HCT116 (cell line): ENCODE data around the gene GORASP1. TPM values are rescaled to one million over a fixed set of nuclear protein-coding genes. Genes with fewer than 3 reads are reported as not detected.

Experiments used
- ATAC-seq: fragments of 200-7000 bp; cut with Tn5 transposase; 2 replicates; pipeline ENCODE4 v1.9.1; 2020; ENCODE audit warnings: mild to moderate bottlenecking, moderate library complexity
- BruUV-seq: library from RNA; stranded (reverse); fragments of 400-500 nt; replicated peaks from 2 replicates; lab custom pipeline; 2021; lab: Mats Ljungman, UMichigan
- CTCF ChIA-PET: fragments of 300-600 bp; sonication (Branson Sonifier 250); formaldehyde crosslinking; loops from one replicate; lab custom pipeline; 2021; ENCODE audit warnings: antibody characterized with exemption; lab: Charles Lee
- POLR2A ChIA-PET: fragments of 300-600, 350-600 bp; sonication (Branson Sonifier 250); formaldehyde crosslinking; loops from one replicate; lab custom pipeline; 2021; ENCODE audit warnings: antibody characterized with exemption; lab: Charles Lee
- RAD21 ChIA-PET, 2 experiments: fragments of 300-600 bp; sonication (Branson Sonifier 250); formaldehyde crosslinking; loops; one replicate each; lab custom pipeline; 2023; ENCODE audit warnings: low total read pairs in 2 of 2; ENCODE audit not compliant: uncharacterized antibody in 2 of 2, unreplicated experiment in 2 of 2, low non-redundant PET in 1 of 2; lab: Charles Lee
- DNase-seq: peaks from one replicate; pipeline ENCODE4 v3.0.0-alpha.2; 2010; ENCODE audit warnings: low read depth, low spot score
- H2AFZ ChIP-seq: fragments of 200-600 bp; shearing (Covaris generic), sonication (generic); 2 replicates; pipeline ENCODE4 v1.6.1; 2017; ENCODE audit warnings: low read depth, mixed run types, mixed read lengths, antibody characterized with exemption, low read length; ENCODE audit not compliant: poor library complexity, severe bottlenecking
- H3K27ac ChIP-seq: 2 replicates; pipeline ENCODE4 v1.5.1; 2012; ENCODE audit warnings: low read depth, low read length
- H3K27me3 ChIP-seq: fragments of 200-600 bp; sonication (generic); 2 replicates; pipeline ENCODE4 v1.6.1; 2016; ENCODE audit warnings: mixed run types, low read length, mixed read lengths; ENCODE audit not compliant: insufficient read depth
- H3K36me3 ChIP-seq, 2 experiments: fragments of 200-500 bp in 1 of 2; fragments of 200-600 bp in 1 of 2; sonication (Bioruptor generic) in 1 of 2; sonication (generic) in 1 of 2; 2 replicates each; pipeline versions ENCODE4 v1.5.1 to v1.6.1; 2014 to 2016; ENCODE audit warnings: low read length in 2 of 2, inconsistent platforms in 1 of 2, mixed read lengths in 1 of 2, mixed run types in 1 of 2; ENCODE audit not compliant: insufficient read depth in 2 of 2, control insufficient read depth in 1 of 2
- H3K4me1 ChIP-seq, 2 experiments: fragments of 200-600 bp in 1 of 2; sonication (generic) in 1 of 2; 2 replicates each; pipeline versions ENCODE4 v1.5.1 to v1.6.1; 2012 to 2017; ENCODE audit warnings: low read length in 2 of 2, inconsistent platforms in 1 of 2, mild to moderate bottlenecking in 1 of 2, mixed read lengths in 1 of 2, mixed run types in 1 of 2, moderate library complexity in 1 of 2; ENCODE audit not compliant: insufficient read depth in 2 of 2, control insufficient read depth in 1 of 2
- H3K4me2 ChIP-seq: fragments of 200-600 bp; sonication (generic); 2 replicates; pipeline ENCODE4 v1.6.1; 2017; ENCODE audit warnings: mixed run types, low read length, mixed read lengths
- H3K4me3 ChIP-seq, 2 experiments: fragments of 200-600 bp in 1 of 2; sonication (generic) in 1 of 2; replicated peaks in 1 of 2; 2 replicates each; pipeline ENCODE4 v1.5.1; 2011 to 2016; ENCODE audit warnings: low read length in 2 of 2, control low read depth in 1 of 2, low read depth in 1 of 2, mild to moderate bottlenecking in 1 of 2, mixed read lengths in 1 of 2, mixed run types in 1 of 2
- H3K79me2 ChIP-seq: fragments of 200-600 bp; sonication (generic); 2 replicates; pipeline ENCODE4 v1.6.1; 2017; ENCODE audit warnings: mild to moderate bottlenecking, mixed run types, low read length, moderate library complexity, mixed read lengths; ENCODE audit not compliant: insufficient read depth
- H3K9ac ChIP-seq: fragments of 200-600 bp; sonication (generic); 2 replicates; pipeline ENCODE4 v1.6.1; 2016; ENCODE audit warnings: low read length, mixed read lengths
- H3K9me2 ChIP-seq: fragments of 200-600 bp; sonication (generic), shearing (Covaris generic); 2 replicates; pipeline ENCODE4 v1.6.1; 2017; ENCODE audit warnings: mixed run types, mild to moderate bottlenecking, moderate library complexity; ENCODE audit not compliant: insufficient read depth
- H3K9me3 ChIP-seq, 2 experiments: fragments of 200-500 bp in 1 of 2; fragments of 200-600 bp in 1 of 2; sonication (Bioruptor generic) in 1 of 2; sonication (generic) in 1 of 2; 2 replicates each; pipeline ENCODE4 v1.6.1; 2014 to 2017; ENCODE audit warnings: low read length in 2 of 2, mixed read lengths in 2 of 2, inconsistent platforms in 1 of 2, low read depth in 1 of 2, mild to moderate bottlenecking in 1 of 2, mixed run types in 1 of 2, moderate library complexity in 1 of 2; ENCODE audit not compliant: control insufficient read depth in 1 of 2, insufficient read depth in 1 of 2
- H4K20me1 ChIP-seq: fragments of 200-600 bp; sonication (generic), shearing (Covaris generic); 2 replicates; pipeline ENCODE4 v1.6.1; 2017; ENCODE audit warnings: mixed run types, mild to moderate bottlenecking, moderate library complexity; ENCODE audit not compliant: insufficient read depth
- ATF3 ChIP-seq: IDR thresholded peaks from 2 replicates; pipeline ENCODE4 v1.6.1; 2012
- CEBPB ChIP-seq: IDR thresholded peaks from 2 replicates; pipeline ENCODE4 v1.6.1; 2012; ENCODE audit warnings: low read depth
- CTCF ChIP-seq, 3 experiments: fragments of 200-600 bp in 1 of 3; sonication (generic) in 1 of 3; IDR thresholded peaks in 2 of 3; conservative IDR thresholded peaks in 1 of 3; 2 replicates each; pipeline ENCODE4 v1.5.1; 2012 to 2017; ENCODE audit warnings: low read depth in 2 of 3, low read length in 2 of 3, antibody characterized with exemption in 1 of 3, borderline replicate concordance in 1 of 3, control low read depth in 1 of 3, mild to moderate bottlenecking in 1 of 3, mixed read lengths in 1 of 3, mixed run types in 1 of 3, moderate library complexity in 1 of 3; ENCODE audit not compliant: insufficient read depth in 1 of 3
- EGR1 ChIP-seq: IDR thresholded peaks from 2 replicates; pipeline ENCODE4 v1.6.1; 2012; ENCODE audit warnings: low read depth
- ELF1 ChIP-seq: IDR thresholded peaks from 2 replicates; pipeline ENCODE4 v1.6.1; 2012; ENCODE audit warnings: low read depth, borderline replicate concordance
- EZH2 ChIP-seq: fragments of 200-600 bp; sonication (generic); IDR thresholded peaks from 2 replicates; pipeline ENCODE4 v1.6.1; 2017; ENCODE audit warnings: antibody characterized with exemption, mixed run types
- EZH2phosphoT487 ChIP-seq: fragments of 200-600 bp; IDR thresholded peaks from 2 replicates; pipeline ENCODE4 v1.6.1; 2018; ENCODE audit warnings: antibody characterized with exemption, borderline replicate concordance
- FOSL1 ChIP-seq: IDR thresholded peaks from 2 replicates; pipeline ENCODE4 v1.6.1; 2012; ENCODE audit warnings: low read depth
- MAX ChIP-seq: IDR thresholded peaks from 2 replicates; pipeline ENCODE4 v1.6.1; 2012
- POLR2A ChIP-seq: IDR thresholded peaks from 2 replicates; pipeline ENCODE4 v1.7.0; 2011; ENCODE audit warnings: borderline replicate concordance; ENCODE audit not compliant: insufficient read depth, insufficient read length; ENCODE audit errors: extremely low read depth
- POLR2AphosphoS5 ChIP-seq: IDR thresholded peaks from 2 replicates; pipeline ENCODE4 v1.6.1; 2011; ENCODE audit warnings: mild to moderate bottlenecking, low read depth, low read length, moderate library complexity
- SP1 ChIP-seq: IDR thresholded peaks from 2 replicates; pipeline ENCODE4 v1.6.1; 2012; ENCODE audit warnings: low read depth
- SRF ChIP-seq: IDR thresholded peaks from 2 replicates; pipeline ENCODE4 v1.6.1; 2012; ENCODE audit warnings: low read depth
- TCF7L2 ChIP-seq: IDR thresholded peaks from 2 replicates; pipeline ENCODE4 v1.7.0; 2011; ENCODE audit warnings: borderline replicate concordance, inconsistent platforms; ENCODE audit not compliant: insufficient read depth, insufficient read length; ENCODE audit errors: extremely low read depth
- YY1 ChIP-seq: IDR thresholded peaks from 2 replicates; pipeline ENCODE4 v1.6.1; 2011; ENCODE audit warnings: low read length, low read depth, moderate library complexity, mild to moderate bottlenecking; ENCODE audit not compliant: insufficient replicate concordance; ENCODE audit errors: extremely low read depth
- ZBTB33 ChIP-seq: IDR thresholded peaks from 2 replicates; pipeline ENCODE4 v1.6.1; 2011; ENCODE audit warnings: mild to moderate bottlenecking, low read length, moderate library complexity; ENCODE audit not compliant: insufficient replicate concordance; ENCODE audit errors: extremely low read depth
- ZFX ChIP-seq: fragments of 450-650 bp; IDR thresholded peaks from 2 replicates; pipeline ENCODE4 v1.6.1; 2017
- ZNF274 ChIP-seq: fragments of 200-500 bp; sonication (Bioruptor generic); IDR thresholded peaks from 2 replicates; pipeline ENCODE4 v1.6.1; 2014; ENCODE audit warnings: mild to moderate bottlenecking, low read depth, low read length, inconsistent platforms
- intact Hi-C: fragments of 100-400 bp; cut with micrococcal nuclease; formaldehyde crosslinking; loops from 2 replicates; pipeline ENCODE4 v1.10.0; 2022
- total RNA-seq: library from RNA; stranded (reverse); gene quantifications from one replicate; pipeline ENCODE4 v1.2.1, GENCODE V29; 2021; ENCODE audit not compliant: unreplicated experiment

GORASP1 gene
- total RNA-seq, 1 experiment from 2014 or later: 38.8 TPM

GRCh38 chr3:39098473-39099000 is 8.9 kb downstream of the GORASP1 start:
- intact Hi-C loops: no loop called here
- no peaks in the 10 kb centered on the region for H3K9me3 ChIP-seq
- no peak overlapping the region for H3K27ac ChIP-seq
- no TSS peak for BruUV-seq
- no peaks in the 10 kb centered on the region for H3K4me1 ChIP-seq
- peaks cover 6 to 25% of the 10 kb centered on the region in 2 experiments; a peak in 3 of 4 replicates for H3K36me3 ChIP-seq
- ChIA-PET POLR2A (no interaction called here), RAD21 (no interaction called here), CTCF (no interaction called here)
- H3K9ac ChIP-seq: no peak overlapping the region
- no peaks in the 10 kb centered on the region for H3K9me2 ChIP-seq
- TF ChIP-seq ZNF274 (no peak), CEBPB (no peak), EZH2 (no peak), MAX (no peak), SP1 (no peak), ZBTB33 (no peak), EGR1 (no peak), ELF1 (no peak), POLR2AphosphoS5 (no peak), EZH2phosphoT487 (no peak), CTCF (IDR thresholded peaks at IDR 0.05 in 2 of 3, conservative IDR thresholded peaks at IDR 0.05 in 1 of 3; ENCODE audit: borderline replicate concordance in 1 of 3, insufficient read depth in 1 of 3, low read depth in 2 of 3, low read length in 2 of 3) (no peak), ZFX (no peak), ATF3 (no peak), FOSL1 (no peak), SRF (no peak), YY1 (no peak), POLR2A (no peak), TCF7L2 (no peak)
- H2AFZ ChIP-seq: no peak overlapping the region
- no peaks in the 10 kb centered on the region for H4K20me1 ChIP-seq
- no peak for DNase-seq
- H3K4me3 ChIP-seq: no peak overlapping the region
- no peak overlapping the region for H3K4me2 ChIP-seq
- no peaks in the 10 kb centered on the region for H3K79me2 ChIP-seq
- no peak for ATAC-seq
- H3K27me3 ChIP-seq: no peaks in the 10 kb centered on the region
